ENCODE results near the gene CHRNA4. TPM values are rescaled to one million over a fixed set of nuclear protein-coding genes. Genes with fewer than 3 reads are reported as not detected.

CHRNA4 gene
- total RNA-seq, 1 donor from 2014 or later, result not detected

DNA sequence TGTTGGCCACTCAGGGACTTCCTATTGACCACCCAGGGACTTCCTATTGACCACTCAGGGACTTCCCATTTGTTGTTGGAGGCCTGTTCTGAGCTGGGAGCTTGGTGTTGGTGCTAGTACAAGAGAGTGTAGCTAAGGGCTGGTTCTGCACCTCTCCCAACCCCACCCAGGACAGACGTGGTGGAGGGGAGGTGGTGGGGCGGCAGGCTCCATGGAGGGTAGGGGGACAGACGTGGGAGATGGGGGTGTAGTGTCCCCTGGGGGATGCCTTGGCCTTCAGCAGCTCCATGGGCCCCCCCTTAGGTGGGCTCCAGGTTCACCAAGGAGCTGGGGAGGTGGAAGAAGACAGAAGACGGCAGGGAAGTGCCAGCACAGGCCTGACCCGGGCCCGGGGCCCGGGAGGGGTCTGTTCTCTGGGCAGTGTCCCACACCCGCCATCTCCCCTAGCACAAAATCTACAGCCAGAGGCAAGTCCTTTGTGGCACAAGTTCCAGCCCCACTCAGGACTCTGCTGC, 33.9 kb downstream of the CHRNA4 start:
- DNase-seq (ENCODE audit: low read depth), result no peak
- H3K4me3 ChIP-seq (ENCODE audit: low read depth, low read length), result no peak overlapping the region
- TF ChIP-seq, protein P1, sequence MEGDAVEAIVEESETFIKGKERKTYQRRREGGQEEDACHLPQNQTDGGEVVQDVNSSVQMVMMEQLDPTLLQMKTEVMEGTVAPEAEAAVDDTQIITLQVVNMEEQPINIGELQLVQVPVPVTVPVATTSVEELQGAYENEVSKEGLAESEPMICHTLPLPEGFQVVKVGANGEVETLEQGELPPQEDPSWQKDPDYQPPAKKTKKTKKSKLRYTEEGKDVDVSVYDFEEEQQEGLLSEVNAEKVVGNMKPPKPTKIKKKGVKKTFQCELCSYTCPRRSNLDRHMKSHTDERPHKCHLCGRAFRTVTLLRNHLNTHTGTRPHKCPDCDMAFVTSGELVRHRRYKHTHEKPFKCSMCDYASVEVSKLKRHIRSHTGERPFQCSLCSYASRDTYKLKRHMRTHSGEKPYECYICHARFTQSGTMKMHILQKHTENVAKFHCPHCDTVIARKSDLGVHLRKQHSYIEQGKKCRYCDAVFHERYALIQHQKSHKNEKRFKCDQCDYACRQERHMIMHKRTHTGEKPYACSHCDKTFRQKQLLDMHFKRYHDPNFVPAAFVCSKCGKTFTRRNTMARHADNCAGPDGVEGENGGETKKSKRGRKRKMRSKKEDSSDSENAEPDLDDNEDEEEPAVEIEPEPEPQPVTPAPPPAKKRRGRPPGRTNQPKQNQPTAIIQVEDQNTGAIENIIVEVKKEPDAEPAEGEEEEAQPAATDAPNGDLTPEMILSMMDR (conservative IDR thresholded peaks at IDR 0.05; ENCODE audit: low read depth, low read length), result no peak

DNA sequence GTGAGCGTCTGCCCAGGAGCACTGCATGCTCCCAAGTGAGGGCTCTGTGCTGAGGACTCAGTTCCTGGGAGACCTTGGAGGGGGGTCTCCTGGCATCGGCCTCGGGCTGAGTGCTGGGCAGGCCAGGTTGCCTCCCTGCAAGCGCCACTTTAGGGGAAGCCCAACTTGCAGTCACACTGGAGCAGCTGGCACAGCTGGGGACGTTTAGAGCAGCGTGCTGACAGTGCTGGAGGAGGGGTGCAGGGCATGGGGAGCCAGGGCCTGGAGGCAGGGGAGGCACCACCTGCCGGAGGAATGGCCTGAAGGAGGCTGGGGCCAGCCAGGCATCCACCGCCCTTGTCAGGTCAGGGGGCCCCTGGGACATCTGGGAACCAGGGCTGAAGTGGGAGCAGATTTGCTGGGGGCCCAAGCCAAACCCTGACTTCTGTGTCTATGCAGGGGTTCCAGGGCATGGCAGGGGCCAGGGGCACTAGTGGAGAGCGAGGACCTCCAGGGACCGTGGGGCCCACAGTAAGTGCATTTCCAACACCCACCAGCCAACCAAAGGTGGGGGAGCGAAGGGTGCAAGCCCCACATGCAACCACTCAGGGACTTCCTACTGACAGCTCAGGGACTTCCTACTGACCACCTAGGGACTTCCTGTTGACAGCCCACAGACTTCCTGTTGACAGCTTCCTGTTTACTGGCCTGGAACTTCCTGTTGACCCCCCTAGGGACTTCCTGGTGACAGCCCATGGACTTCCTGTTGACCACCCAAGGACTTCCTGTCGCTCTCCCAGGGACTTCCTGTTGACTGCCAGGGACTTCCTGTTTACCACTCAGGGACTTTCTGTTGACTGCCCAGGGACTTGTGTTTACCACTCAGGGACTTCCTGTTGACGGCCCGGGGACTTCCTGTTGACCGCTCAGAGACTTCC, 34.6 kb downstream of the CHRNA4 start:
- TF ChIP-seq, protein P1 (conservative IDR thresholded peaks at IDR 0.05; ENCODE audit: low read depth, low read length), result no peak
- no peak overlapping the region for H3K4me3 ChIP-seq (ENCODE audit: low read depth, low read length)

DNA sequence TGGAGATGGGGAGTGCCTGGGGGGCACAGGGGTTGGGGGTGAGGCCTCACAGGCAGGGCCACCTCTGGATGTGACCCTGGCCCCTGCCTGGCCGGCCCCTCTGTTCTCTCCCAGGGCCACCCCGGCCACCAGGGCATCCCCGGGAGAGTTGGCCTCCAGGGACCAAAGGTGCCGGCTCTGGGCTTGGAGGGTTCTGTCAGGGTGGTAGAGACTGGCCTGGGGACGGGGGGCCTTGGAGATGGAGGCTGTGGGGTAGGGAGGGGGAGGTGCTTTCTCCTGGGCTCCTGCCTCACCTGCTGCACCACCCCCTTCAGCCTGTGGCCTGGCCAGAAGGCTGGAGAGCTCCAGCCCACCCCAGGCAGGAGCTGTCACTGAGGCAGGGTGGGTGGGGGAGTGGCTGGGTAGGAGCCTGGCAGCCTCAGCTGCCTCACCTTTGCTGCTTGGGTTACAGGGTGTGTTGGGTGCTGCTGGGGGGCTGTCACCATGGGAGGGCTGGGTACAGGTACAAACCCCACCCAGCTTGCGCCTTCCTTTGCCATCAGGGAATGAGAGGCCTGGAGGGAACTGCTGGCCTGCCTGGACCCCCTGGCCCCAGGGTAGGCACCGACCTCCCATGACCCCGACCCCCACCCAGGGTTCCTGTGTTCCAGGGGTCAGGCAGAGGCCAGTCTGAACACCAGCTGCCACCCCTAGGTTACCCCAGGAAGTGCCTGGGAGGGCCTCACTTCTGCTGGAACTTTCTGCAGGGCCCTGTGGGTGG, 35.4 kb downstream of the CHRNA4 start:
- TF ChIP-seq, protein P1 (conservative IDR thresholded peaks at IDR 0.05; ENCODE audit: low read depth, low read length), result no peak
- no peak overlapping the region for H3K4me3 ChIP-seq (ENCODE audit: low read depth, low read length)
- no peak for DNase-seq (ENCODE audit: low read depth)

More for the DNA sequence above, 34.6 kb downstream of the CHRNA4 start:
- no peak for DNase-seq (ENCODE audit: low read depth)

DNA sequence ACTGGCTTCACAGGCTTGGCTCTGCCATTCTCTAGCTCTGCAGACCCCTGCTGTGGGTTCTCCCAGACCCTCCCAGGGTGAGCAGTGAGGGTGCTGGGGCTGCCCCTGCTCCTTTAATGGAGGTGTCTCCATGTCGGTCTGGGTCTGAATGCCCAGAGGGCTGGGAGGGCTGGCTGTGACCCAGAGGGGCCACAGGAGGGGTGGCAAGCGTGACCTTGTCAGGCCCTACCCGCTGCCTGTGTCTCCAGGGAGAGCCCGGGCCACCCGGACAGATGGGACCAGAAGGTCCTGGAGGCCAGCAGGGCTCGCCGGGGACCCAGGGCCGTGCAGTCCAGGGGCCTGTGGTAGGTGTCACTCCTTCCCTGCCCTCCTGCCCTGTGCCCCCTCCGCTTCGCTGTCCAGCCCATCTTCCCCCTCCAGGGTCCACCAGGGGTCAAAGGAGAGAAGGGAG, 36.1 kb downstream of the CHRNA4 start:
- H3K4me3 ChIP-seq (ENCODE audit: low read depth, low read length), result no peak overlapping the region
- DNase-seq (ENCODE audit: low read depth), result no peak
- TF ChIP-seq, protein P1 (conservative IDR thresholded peaks at IDR 0.05; ENCODE audit: low read depth, low read length), result no peak

DNA sequence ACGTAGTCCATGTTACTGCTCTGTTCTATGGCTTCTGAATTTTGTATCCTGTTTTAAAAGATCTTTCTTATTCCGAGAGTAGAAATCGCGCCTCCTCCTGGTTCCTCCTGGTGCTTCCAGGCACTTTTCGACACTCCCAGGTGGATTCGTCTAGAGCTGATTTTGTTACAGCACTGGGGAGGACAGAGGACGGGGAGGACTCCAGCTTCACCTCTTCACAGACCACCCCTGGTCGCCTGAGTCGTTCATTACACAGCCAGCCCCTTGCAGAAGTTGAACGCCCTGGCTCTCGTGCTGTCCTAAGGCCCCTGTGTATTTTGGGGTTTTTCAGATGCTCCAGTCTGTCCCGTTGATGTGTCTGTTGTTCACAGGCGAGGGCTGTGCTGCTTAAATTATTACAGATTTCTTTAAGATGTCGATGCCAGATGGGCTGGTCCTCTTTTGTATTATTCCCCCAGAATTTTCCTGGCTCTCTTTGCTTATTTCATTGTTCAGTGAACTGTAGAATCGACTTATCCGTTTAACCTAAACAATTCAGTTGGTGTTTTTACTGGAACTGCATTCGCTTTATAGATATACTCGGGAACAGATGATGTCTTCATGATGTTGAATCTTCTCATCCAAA, 37.7 kb downstream of the CHRNA4 start:
- TF ChIP-seq, protein P1 (conservative IDR thresholded peaks at IDR 0.05; ENCODE audit: low read depth, low read length), result no peak
- no peak overlapping the region for H3K4me3 ChIP-seq (ENCODE audit: low read depth, low read length)
- DNase-seq (ENCODE audit: low read depth), result no peak

DNA sequence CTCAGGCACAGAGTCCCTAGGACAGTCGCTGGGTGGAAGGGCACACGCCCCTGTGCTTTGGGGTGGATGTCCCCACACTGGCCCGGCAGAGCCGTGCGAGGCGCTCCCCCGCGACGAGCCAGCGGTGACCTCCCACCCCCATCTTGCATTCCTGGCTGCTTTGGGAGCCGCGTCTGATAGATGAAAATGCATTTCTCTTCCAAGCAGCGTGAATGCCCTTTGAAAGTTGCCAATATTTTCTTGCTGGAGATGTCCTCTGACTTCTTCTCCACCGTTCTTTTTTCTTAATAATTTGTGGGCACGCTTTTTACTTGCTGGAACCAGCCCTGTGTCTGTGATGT, 38.2 kb downstream of the CHRNA4 start:
- no peak overlapping the region for H3K4me3 ChIP-seq (ENCODE audit: low read depth, low read length)
- DNase-seq (ENCODE audit: low read depth), result no peak
- TF ChIP-seq, protein P1 (conservative IDR thresholded peaks at IDR 0.05; ENCODE audit: low read depth, low read length), result no peak
